ENCODE data around the gene CCDC63.

Gene CCDC63

GRCh38 chr12:110888256-110888991 is 41.6 kb downstream of the CCDC63 start:
- no peak for FAIRE-seq

DNA sequence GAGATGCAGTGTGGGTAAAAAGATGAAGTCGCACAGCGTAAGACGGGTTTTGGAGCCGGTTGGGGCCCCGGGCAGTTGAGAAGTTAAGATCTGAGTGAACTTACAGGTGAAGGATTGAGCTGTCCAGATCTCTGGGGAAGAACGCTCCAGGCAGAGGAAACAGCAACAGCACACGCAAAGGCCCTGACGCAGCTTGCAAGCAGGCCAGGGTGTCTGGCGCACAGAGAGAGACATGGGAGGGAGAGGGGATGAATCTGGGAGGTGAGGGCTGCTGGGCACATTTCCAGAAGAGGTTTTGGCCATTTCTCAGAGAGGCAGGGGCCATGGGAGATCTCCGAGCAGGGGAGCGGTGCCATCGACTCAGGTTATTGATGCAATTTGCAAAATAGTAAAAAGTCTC is 42.6 kb downstream of the CCDC63 start:
- FAIRE-seq: no peak

GRCh38 chr12:110893956-110894355 is 47.2 kb downstream of the CCDC63 start:
- no peak for FAIRE-seq

DNA sequence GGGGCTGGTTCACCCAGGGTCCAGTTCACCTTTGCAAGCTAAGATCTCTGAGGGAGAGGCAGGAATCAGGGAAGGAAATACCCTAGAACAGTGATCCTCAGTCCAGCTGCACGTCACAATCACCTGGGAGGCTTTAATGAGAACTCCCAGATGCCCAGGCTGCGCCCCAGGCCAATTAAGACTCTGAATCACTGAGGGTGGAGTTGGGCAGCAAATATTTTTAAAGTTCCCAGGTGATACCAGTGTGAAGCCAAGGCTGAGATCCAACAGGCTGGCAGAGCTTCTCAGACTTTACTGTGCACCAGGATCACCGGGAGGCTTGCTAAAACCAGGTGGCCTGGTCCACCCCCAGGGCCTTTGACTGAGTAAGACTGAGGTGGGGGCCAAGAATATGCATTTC is 49.8 kb downstream of the CCDC63 start:
- FAIRE-seq: no peak

DNA sequence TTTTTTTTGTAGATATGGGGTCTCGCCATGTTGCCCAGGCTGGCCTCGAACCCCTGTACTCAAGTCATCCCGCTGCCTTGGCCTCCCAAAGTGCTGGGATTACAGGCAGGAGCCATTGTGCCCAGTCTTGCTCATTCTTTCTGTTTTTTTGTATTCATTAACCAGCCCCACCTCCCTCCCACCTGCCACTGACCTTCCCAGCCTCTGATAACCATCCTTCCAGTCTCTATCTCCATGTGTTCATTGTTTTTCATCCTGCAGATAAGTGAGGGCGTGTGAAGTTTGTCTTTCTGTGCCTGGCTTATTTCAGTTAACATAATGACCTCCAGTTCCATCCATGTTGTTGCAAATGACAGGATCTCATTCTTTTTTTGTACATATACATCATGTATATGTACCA is 54.6 kb downstream of the CCDC63 start:
- no peak for FAIRE-seq

- FAIRE-seq: no peak
Observed at GRCh38 chr12:110903511-110903910, 56.7 kb downstream of the CCDC63 start.

- FAIRE-seq: no peak
Observed at GRCh38 chr12:110906083-110906482, 59.3 kb downstream of the CCDC63 start.

DNA sequence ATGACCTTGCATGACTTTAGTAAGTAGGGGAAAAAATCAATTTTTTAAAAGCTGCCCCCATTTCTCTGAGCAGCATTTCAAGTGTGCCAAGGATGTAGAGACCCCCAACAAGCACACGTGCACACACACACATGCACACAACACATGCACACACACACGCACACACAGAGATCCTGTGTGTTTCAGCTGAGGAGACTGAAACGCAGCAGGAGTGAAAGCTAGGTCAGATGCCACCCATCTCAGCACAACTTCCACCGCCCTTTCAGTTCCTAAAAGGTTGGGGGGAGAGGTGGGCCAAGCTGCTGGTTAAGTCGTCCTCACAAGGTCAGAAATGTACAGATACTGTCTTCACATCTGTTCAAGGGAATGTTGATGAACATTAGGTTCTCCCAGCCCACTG is 59.7 kb downstream of the CCDC63 start:
- FAIRE-seq: no peak

- FAIRE-seq: no peak
Observed at GRCh38 chr12:110906985-110907384, 60.2 kb downstream of the CCDC63 start.

DNA sequence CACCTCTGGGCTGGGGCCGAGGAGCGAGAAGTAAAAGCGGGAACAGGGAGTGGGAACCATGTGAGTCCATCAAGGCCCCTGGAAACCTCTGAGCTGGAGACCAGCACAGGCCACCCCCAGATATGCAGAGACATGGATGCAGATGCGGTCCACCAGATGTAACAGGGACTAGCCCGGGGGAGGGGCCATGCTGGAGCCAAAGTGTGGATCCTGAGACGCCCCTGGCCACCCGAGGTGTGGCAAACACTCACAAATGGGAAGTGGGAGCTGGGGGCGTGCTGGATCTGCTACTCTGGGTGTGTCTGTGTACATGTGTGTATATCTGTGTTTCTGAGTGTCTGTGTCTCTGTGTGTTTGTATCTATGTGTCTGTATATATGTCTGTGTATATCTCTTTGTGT is 60.8 kb downstream of the CCDC63 start:
- no peak for FAIRE-seq

GRCh38 chr12:110908377-110909152 is 61.8 kb downstream of the CCDC63 start:
- no peak for FAIRE-seq

DNA sequence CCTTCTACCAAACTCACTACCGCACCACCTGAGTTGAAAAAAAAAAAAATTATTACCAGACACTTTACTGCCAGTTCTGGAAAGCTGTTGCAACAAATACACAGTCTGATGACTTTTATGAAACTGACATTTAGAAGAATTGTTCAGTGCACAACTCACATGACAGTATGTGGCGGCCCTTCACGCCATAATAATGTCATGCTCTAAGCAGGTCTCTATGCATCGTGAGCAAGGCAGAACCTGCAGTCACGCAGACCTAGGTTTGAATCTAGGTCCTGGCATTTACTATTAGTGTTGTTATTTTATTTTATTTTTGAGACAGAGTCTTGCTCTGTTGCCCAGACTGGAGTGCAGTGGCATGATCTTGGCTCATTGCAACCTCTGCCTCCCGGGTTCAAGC is 65.5 kb downstream of the CCDC63 start:
- no peak for FAIRE-seq

DNA sequence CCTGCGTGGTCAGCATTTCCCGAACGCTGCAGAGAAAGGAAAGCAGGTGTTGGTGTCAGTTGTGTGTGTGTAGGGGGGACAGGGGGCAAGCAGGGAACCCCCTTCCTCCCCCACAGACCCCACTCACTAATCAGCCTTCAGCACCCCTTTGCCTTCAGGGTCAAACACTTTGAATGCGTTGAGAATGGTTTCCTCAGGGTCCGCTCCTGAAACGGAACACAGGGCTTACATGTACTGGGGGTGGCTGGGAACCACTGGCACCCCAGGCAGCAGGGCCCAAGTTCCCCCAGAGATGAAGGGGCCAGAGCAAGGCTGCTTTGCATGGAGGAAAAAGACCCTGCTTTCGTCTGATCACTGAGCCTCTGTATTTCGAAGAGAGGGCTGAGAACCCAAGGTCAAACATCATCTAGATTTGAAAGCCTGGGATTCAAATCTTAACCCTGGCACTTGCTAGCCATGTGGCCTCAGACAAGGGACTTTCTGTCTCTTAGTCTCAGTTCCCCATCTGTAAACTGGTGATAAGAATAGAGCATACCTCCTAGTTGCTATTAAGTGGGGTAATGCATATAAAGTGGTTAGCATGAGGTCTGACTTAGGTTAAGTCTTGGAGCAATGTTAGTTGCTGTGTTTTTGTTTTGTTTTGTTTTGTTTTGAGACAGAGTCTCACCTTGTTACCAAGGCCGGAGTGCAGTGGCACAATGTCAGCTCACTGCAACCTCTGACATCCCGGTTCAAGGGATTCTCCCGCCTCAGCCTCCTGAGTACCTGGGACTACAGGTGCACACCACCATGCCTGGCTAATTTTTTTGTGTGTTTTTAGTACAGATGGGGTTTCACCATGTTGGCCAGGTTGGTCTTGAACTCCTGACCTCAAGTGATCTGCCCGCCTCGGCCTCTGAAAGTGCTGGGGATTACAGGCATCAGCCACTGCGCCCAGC is 66.6 kb downstream of the CCDC63 start:
- FAIRE-seq: no peak

DNA sequence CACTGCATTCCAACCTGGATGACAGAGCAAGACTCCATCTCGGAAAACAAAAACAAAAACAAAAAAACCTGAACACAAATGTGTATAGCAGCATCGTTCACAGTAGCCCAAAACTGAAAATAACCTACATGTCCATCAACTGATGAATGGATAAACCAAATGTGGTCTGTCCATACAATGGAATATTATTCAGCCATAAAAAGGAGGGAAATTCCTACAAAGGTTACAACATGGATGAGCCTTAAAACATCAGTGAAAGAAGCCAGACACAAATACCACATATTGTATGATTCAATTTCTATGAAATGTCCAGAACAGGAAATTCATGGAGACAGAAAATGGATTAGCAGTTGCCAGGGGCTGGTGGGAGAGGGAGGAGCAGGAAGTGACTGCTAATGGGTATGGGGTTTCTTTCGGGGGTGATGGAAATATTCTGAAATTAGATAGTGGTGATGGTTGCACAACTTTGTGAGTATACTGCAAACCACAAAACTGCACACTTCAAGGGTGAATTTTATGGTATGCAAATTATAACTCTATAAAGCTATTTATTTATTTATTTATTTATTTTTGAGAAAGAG is 69.6 kb downstream of the CCDC63 start:
- no peak for FAIRE-seq

DNA sequence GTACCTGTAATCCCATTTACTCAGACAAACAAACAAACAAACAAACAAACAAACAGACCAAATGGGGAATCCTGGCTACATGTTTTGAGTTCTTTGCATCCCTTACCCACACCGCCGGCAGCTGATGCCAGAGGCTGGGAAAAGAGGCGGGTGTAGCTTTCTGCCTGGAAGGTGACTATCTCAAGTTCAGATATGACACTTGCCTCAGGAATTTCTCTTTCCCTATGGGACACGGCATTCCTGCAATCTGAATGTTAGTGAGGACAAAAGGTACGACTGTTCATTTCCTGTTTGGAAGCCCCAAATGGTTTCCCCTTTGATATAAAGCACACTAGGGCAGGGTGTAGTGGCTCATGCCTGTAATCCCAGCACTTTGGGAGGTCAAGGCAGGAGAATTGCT is 70.7 kb downstream of the CCDC63 start:
- no peak for FAIRE-seq

DNA sequence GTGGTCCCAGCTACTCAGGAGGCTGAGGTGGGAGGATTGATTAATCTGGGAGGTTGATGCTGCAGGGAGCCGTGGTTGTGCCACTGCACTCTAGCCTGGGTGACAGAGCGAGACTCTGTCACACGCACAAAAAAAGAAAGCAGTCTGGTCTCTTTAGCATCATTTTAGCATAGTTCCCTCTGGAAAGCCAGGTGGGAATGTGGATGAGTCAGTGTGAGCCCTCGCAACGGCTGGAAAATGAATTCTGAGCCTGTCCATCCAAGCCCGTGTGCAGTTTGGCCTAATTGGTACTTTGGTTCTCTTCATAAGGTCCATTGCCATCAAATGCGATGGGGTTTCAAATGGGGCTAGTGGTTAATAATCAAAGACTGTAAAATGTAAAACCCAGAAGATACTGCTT is 71.2 kb downstream of the CCDC63 start:
- FAIRE-seq: no peak

DNA sequence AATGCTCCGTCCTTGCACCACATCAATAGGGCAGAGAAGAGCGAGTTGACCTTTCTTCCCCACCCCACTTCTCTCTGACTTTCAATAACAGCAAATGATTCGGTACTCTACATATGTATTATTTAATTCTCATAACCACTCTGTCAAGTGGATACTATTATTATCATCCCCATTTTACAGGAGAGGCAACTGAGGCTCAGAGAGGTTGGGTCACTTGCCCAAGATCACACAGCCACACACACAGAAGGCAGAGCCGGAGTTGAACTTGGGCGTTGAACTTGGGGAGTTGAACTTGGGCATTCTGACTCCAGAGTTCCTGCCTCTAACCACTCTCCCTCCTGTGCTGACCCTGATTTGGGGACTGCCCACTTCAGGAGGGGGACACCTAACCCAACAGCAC is 72.9 kb downstream of the CCDC63 start:
- FAIRE-seq: no peak

DNA sequence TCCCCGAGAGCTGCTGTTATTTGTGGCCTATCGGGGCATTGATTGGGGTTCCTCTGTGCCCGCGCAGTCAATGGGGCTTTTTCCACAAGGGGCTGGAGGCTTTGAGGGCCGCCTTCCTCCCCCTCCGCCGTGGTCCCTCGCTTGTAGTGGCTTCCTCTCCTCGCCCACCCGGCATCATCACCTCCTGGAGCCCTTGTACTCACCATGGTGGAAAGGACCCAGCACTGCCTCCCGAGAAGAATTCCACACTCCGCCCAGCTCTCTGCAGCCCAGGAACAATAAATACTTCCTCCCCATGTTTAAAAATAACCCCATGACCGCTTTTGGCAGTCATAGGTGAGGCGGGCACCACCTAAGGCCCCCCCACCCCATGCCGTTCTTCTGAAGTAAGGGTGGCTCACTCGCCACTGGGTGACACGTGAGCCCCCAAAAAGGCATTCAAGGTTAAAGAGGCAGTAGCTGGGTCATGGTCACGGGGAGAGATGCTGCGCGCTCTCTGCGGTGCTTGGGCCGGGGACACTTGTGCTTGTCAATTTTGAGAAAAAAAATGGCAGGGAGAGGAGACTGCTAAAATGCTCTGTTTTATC is 73.6 kb downstream of the CCDC63 start, which contains the start of gene MYL2:
Gene MYL2 (minus strand): TSS at position 256 of the 587 bp plus-strand sequence. CDS start 50 bp downstream, at position 206.
- no peak for FAIRE-seq

DNA sequence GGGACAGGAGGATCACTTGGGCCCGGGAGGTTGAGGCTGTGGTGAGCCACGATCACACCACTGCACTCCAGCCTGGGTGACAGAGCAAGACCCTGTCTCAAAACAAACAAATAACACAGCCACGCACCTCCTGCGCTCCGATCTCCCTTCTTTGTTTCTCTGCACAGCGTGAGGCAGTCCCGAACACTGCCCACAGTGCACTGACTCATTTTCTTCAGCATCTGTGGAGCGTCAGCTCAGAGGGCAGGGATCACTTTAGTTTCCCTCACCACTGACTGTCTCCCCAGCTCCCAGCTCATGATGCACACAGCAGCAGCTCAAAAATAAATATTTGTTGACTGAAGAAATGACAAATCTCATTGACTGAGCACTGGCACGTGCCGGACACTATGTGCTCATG is 74.5 kb downstream of the CCDC63 start:
- FAIRE-seq: no peak

- no peak for FAIRE-seq
Observed at GRCh38 chr12:110922652-110923051, 75.9 kb downstream of the CCDC63 start.

- no peak for FAIRE-seq
Observed at GRCh38 chr12:110923192-110923591, 76.4 kb downstream of the CCDC63 start.

DNA sequence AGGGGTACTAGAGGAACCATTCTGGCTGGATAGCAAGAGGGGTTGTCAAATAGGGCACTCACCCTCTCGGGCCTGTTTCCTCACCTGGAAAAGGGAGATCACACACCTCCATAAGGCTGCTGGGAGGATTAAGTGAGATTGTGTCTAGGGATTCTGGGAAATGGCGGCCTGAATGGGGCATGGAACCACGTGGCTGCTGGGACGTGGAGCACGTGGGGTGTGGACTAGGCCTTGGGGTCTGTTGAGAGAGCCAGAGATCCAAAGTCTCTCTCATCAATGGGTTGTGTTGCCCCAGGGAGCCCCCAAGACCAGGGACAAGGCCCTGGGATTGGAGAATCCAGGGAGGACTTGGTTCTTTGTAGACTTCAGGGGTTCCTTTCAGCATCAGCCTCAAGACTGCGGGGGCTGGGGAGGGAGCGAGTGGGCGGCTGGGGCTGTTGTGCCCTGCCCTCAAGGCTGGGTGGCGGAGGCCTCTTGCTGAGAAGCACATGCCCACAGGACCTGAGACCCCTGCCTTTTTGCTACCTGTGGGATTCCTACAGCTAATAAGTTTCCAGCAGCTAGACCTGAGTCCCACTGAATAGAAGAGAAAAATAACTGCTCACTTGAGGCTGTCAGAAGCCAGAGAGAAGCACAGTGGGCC is 77.0 kb downstream of the CCDC63 start:
- FAIRE-seq: no peak

Data from TTC549 (cell line).